Stimulated activated memory B cell treated with anti-CD40 and anti-IgM and Interleukin-4, amounts not matched to agents 10 μg/mL and 1 μg/mL and 100 μg/mL, for 72 hours (primary cell): ENCODE results near the gene ZC3H4.

Source experiments
- ATAC-seq: fragments of 150-1000 bp; cut with Tn5 transposase; 2 replicates; pipeline ENCODE4 v1.10.0; 2021
- H3K27ac Mint-ChIP-seq: one replicate; pipeline ENCODE4 v1.8.0; 2022; ENCODE audit warnings: mild to moderate bottlenecking, mixed read lengths
- H3K27me3 Mint-ChIP-seq: one replicate; pipeline ENCODE4 v1.8.0; 2022; ENCODE audit warnings: mixed read lengths
- H3K36me3 Mint-ChIP-seq: one replicate; pipeline ENCODE4 v1.8.0; 2022; ENCODE audit warnings: mixed read lengths
- H3K4me1 Mint-ChIP-seq: one replicate; pipeline ENCODE4 v1.8.0; 2022; ENCODE audit warnings: mixed read lengths
- H3K4me3 Mint-ChIP-seq: one replicate; pipeline ENCODE4 v1.8.0; 2022; ENCODE audit warnings: mild to moderate bottlenecking, moderate library complexity, mixed read lengths
- H3K9me3 Mint-ChIP-seq: one replicate; pipeline ENCODE4 v1.8.0; 2022; ENCODE audit warnings: mixed read lengths

Gene ZC3H4

GRCh38 chr19:47122359-47123335 is 9.1 kb upstream of the ZC3H4 start:
- H3K9me3 Mint-ChIP-seq: no peaks in the 10 kb centered on the region

GRCh38 chr19:47120470-47121067 is 7.0 kb upstream of the ZC3H4 start:
- Mint-ChIP-seq H3K4me3 (no peak overlapping the region), H3K27me3 (no peaks in the 10 kb centered on the region), H3K36me3 (no peaks in the 10 kb centered on the region), H3K4me1 (no peaks in the 10 kb centered on the region), H3K9me3 (no peaks in the 10 kb centered on the region), H3K27ac (no peak overlapping the region)
- ATAC-seq: no peak

More at GRCh38 chr19:47122359-47123335, 9.1 kb upstream of the ZC3H4 start:
- H3K27ac Mint-ChIP-seq: no peak overlapping the region
- no peaks in the 10 kb centered on the region for H3K4me1 Mint-ChIP-seq
- no peak for ATAC-seq
- H3K36me3 Mint-ChIP-seq: no peaks in the 10 kb centered on the region
- H3K27me3 Mint-ChIP-seq: no peaks in the 10 kb centered on the region
- H3K4me3 Mint-ChIP-seq: no peak overlapping the region

GRCh38 chr19:47113850-47114651 is 475 bp upstream of the ZC3H4 start:
- H3K4me3 Mint-ChIP-seq: peak overlapping the region; percentile 95
- no peak for ATAC-seq
- H3K27me3 Mint-ChIP-seq: no peaks in the 10 kb centered on the region
- peaks cover 21% of the 10 kb centered on the region for H3K4me1 Mint-ChIP-seq
- H3K36me3 Mint-ChIP-seq: peaks cover 23% of the 10 kb centered on the region
- no peaks in the 10 kb centered on the region for H3K9me3 Mint-ChIP-seq
- peak overlapping the region; percentile 98 for H3K27ac Mint-ChIP-seq

- H3K36me3 Mint-ChIP-seq: peaks cover 31% of the 10 kb centered on the region
- H3K4me1 Mint-ChIP-seq: peaks cover 38% of the 10 kb centered on the region
- ATAC-seq: peak; percentile 47
Observed at GRCh38 chr19:47112166-47112996, 1.2 kb downstream of the ZC3H4 start.

GRCh38 chr19:47111682-47112165 is 1.9 kb downstream of the ZC3H4 start:
- Mint-ChIP-seq H3K27ac (peak overlapping the region; percentile 98), H3K9me3 (no peaks in the 10 kb centered on the region), H3K36me3 (peaks cover 36% of the 10 kb centered on the region), H3K4me3 (peak overlapping the region; percentile 95), H3K27me3 (no peaks in the 10 kb centered on the region), H3K4me1 (peaks cover 44% of the 10 kb centered on the region)
- ATAC-seq: no peak

More at GRCh38 chr19:47112166-47112996, 1.2 kb downstream of the ZC3H4 start:
- Mint-ChIP-seq H3K9me3 (no peaks in the 10 kb centered on the region), H3K27ac (peak overlapping the region; percentile 98), H3K27me3 (no peaks in the 10 kb centered on the region), H3K4me3 (peak overlapping the region; percentile 95)

GRCh38 chr19:47111006-47111621 is 2.5 kb downstream of the ZC3H4 start:
- H3K36me3 Mint-ChIP-seq: peaks cover 36% of the 10 kb centered on the region
- no peaks in the 10 kb centered on the region for H3K9me3 Mint-ChIP-seq
- H3K4me1 Mint-ChIP-seq: peaks cover 48% of the 10 kb centered on the region
- H3K4me3 Mint-ChIP-seq: peak overlapping the region; percentile 95
- H3K27me3 Mint-ChIP-seq: no peaks in the 10 kb centered on the region
- ATAC-seq: no peak
- H3K27ac Mint-ChIP-seq: peak overlapping the region; percentile 98

GRCh38 chr19:47110521-47111005 is 3.0 kb downstream of the ZC3H4 start:
- H3K4me3 Mint-ChIP-seq: peak overlapping the region; percentile 95
- H3K27ac Mint-ChIP-seq: peak overlapping the region; percentile 98
- H3K4me1 Mint-ChIP-seq: peaks cover 54% of the 10 kb centered on the region
- no peaks in the 10 kb centered on the region for H3K9me3 Mint-ChIP-seq
- ATAC-seq: no peak
- peaks cover 40% of the 10 kb centered on the region for H3K36me3 Mint-ChIP-seq
- no peaks in the 10 kb centered on the region for H3K27me3 Mint-ChIP-seq

- Mint-ChIP-seq H3K4me3 (peak overlapping the region; percentile 95), H3K27me3 (no peaks in the 10 kb centered on the region), H3K36me3 (peaks cover 44% of the 10 kb centered on the region), H3K4me1 (peaks cover 58% of the 10 kb centered on the region), H3K27ac (peak overlapping the region; percentile 98), H3K9me3 (no peaks in the 10 kb centered on the region)
- no peak for ATAC-seq
Observed at GRCh38 chr19:47109541-47110375, 3.8 kb downstream of the ZC3H4 start.

GRCh38 chr19:47109177-47109540 is 4.4 kb downstream of the ZC3H4 start:
- H3K36me3 Mint-ChIP-seq: peaks cover 44% of the 10 kb centered on the region
- H3K27me3 Mint-ChIP-seq: no peaks in the 10 kb centered on the region
- peak overlapping the region; percentile 98 for H3K27ac Mint-ChIP-seq
- ATAC-seq: no peak
- H3K9me3 Mint-ChIP-seq: no peaks in the 10 kb centered on the region
- peaks cover 56% of the 10 kb centered on the region for H3K4me1 Mint-ChIP-seq
- peak overlapping the region; percentile 95 for H3K4me3 Mint-ChIP-seq

- peak overlapping the region; percentile 98 for H3K27ac Mint-ChIP-seq
- H3K4me1 Mint-ChIP-seq: peaks cover 53% of the 10 kb centered on the region
- H3K9me3 Mint-ChIP-seq: no peaks in the 10 kb centered on the region
- H3K27me3 Mint-ChIP-seq: no peaks in the 10 kb centered on the region
- H3K36me3 Mint-ChIP-seq: peaks cover 44% of the 10 kb centered on the region
- ATAC-seq: no peak
- peak overlapping the region; percentile 2 for H3K4me3 Mint-ChIP-seq
Observed at GRCh38 chr19:47107953-47108746, 5.4 kb downstream of the ZC3H4 start.

- no peaks in the 10 kb centered on the region for H3K9me3 Mint-ChIP-seq
- peak overlapping the region; percentile 98 for H3K27ac Mint-ChIP-seq
- peaks cover 44% of the 10 kb centered on the region for H3K36me3 Mint-ChIP-seq
Observed at GRCh38 chr19:47107202-47107952, 6.2 kb downstream of the ZC3H4 start.

GRCh38 chr19:47106821-47107201 is 6.8 kb downstream of the ZC3H4 start:
- Mint-ChIP-seq H3K4me1 (peaks cover 63% of the 10 kb centered on the region), H3K36me3 (peaks cover 44% of the 10 kb centered on the region), H3K27me3 (no peaks in the 10 kb centered on the region), H3K9me3 (no peaks in the 10 kb centered on the region), H3K27ac (peak overlapping the region; percentile 98), H3K4me3 (no peak overlapping the region)
- no peak for ATAC-seq

More at GRCh38 chr19:47107202-47107952, 6.2 kb downstream of the ZC3H4 start:
- ATAC-seq: no peak
- Mint-ChIP-seq H3K27me3 (no peaks in the 10 kb centered on the region), H3K4me3 (peak overlapping the region; percentile 2), H3K4me1 (peaks cover 60% of the 10 kb centered on the region)
